Memory B cell (primary cell): ENCODE results near the gene GDPD4.

Experiments
- ATAC-seq: fragments of 150-1000 bp; cut with Tn5 transposase; 2 replicates; pipeline ENCODE4 v1.10.0; 2021; ENCODE audit warnings: low read depth, mild to moderate bottlenecking, moderate library complexity
- DNase-seq, 2 donors: peaks; one replicate each; pipeline ENCODE4 v3.0.0; 2022; ENCODE audit warnings: low spot score in 2 of 2
- H3K27ac Mint-ChIP-seq: one replicate; pipeline ENCODE4 v1.8.0; 2022; ENCODE audit warnings: mild to moderate bottlenecking, moderate library complexity, mixed read lengths
- H3K27me3 Mint-ChIP-seq: one replicate; pipeline ENCODE4 v1.8.0; 2022; ENCODE audit warnings: mixed read lengths
- H3K36me3 Mint-ChIP-seq: one replicate; pipeline ENCODE4 v1.8.0; 2022; ENCODE audit warnings: mild to moderate bottlenecking, mixed read lengths
- H3K4me1 Mint-ChIP-seq: one replicate; pipeline ENCODE4 v1.8.0; 2022; ENCODE audit warnings: mixed read lengths
- H3K4me3 Mint-ChIP-seq: one replicate; pipeline ENCODE4 v1.8.0; 2022; ENCODE audit warnings: mild to moderate bottlenecking, moderate library complexity, mixed read lengths
- H3K9me3 Mint-ChIP-seq: one replicate; pipeline ENCODE4 v1.8.0; 2022; ENCODE audit warnings: mixed read lengths

GDPD4 gene

DNA sequence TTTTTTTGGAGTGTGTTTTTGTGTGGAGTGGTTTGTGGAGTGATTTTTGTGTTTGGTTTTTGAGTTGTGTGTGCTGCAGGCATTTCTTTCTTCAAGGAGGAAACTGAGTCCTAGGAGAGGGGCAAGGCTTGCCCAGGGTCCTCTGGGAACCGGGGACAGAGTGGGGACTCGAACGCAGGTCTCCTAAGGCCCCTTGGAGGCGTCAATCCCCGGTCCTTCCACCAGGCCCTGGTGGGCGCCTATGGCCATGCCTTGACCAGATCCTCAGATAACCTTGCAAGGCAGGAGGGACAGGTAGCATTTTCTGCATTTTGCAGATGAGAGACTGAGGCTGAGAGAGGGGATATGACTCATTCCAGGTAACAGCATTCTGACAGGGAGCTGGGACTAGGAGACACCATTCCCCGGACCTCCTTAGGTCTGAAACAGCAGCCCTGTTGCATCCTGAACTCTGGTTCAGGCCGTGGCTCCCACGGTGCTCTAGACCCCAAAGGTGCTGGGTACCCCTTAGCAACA lies 134.3 kb downstream of the GDPD4 start:
- Mint-ChIP-seq H3K36me3 (no peaks in the 10 kb centered on the region), H3K27ac (no peak overlapping the region), H3K4me1 (no peaks in the 10 kb centered on the region), H3K4me3 (no peak overlapping the region), H3K9me3 (no peaks in the 10 kb centered on the region), H3K27me3 (peaks cover 6% of the 10 kb centered on the region)
- ATAC-seq (no peak), DNase-seq (no peak)
